OCI-LY7 (cell line): ENCODE measurements around the gene GDPD4.

Experiments
- EZH2phosphoT487 ChIP-seq: fragments of 200-600 bp; sonication (generic); IDR thresholded peaks from 2 replicates; pipeline ENCODE4 v1.6.1; 2018; ENCODE audit warnings: low read depth, borderline replicate concordance, mild to moderate bottlenecking, mixed run types, antibody characterized with exemption, low read length, moderate library complexity, mixed read lengths
- TF ChIP-seq, protein P1 (sequence below): fragments of 200-600 bp; sonication (generic); conservative IDR thresholded peaks from 2 replicates; pipeline ENCODE4 v1.5.1; 2014; ENCODE audit warnings: mild to moderate bottlenecking, antibody characterized with exemption, low read length, moderate library complexity, mixed read lengths

DNA sequence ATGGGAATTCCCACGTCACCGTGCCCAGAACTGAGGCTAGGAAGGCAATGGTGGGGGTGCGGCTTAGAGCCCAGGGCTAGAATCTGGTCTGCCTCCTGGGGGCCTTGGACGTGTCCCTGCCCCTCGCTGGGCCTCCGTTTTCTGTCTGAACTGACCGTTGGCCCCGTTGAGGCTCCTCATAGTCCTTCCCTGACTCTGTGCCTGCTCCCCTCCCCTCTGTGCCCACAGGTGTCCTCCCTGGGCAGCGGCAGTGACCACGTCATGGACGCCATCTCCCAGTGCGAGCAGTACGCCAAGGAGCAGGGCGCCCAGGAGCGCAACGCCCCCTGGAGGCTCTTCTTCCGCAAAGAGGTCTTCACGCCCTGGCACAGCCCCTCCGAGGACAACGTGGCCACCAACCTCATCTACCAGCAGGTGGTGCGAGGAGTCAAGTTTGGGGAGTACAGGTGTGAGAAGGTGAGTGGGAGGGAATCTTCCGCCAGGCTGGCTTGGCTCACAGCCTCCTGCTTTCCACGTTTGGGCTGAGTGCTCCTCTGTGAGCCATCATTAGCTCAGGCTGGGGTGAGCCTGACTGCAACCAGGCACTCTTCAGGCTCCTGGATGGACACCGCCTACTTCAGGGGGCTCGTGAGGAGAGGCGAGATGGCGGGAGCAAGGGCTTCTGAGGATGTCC is 109.5 kb downstream of the GDPD4 start:
- TF ChIP-seq, protein P1, sequence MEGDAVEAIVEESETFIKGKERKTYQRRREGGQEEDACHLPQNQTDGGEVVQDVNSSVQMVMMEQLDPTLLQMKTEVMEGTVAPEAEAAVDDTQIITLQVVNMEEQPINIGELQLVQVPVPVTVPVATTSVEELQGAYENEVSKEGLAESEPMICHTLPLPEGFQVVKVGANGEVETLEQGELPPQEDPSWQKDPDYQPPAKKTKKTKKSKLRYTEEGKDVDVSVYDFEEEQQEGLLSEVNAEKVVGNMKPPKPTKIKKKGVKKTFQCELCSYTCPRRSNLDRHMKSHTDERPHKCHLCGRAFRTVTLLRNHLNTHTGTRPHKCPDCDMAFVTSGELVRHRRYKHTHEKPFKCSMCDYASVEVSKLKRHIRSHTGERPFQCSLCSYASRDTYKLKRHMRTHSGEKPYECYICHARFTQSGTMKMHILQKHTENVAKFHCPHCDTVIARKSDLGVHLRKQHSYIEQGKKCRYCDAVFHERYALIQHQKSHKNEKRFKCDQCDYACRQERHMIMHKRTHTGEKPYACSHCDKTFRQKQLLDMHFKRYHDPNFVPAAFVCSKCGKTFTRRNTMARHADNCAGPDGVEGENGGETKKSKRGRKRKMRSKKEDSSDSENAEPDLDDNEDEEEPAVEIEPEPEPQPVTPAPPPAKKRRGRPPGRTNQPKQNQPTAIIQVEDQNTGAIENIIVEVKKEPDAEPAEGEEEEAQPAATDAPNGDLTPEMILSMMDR = peak; percentile 68
- no peak for TF ChIP-seq EZH2phosphoT487
